H1 (cell line): ENCODE data around the gene GRID2. TPM values are rescaled to one million over a fixed set of nuclear protein-coding genes. Genes with fewer than 3 reads are reported as not detected.

Experiments
- CTCF ChIA-PET: fragments of 300-600 bp; sonication (Branson Sonifier 250); formaldehyde crosslinking; loops from one replicate; lab custom pipeline; 2021; ENCODE audit not compliant: partially characterized antibody; lab: Charles Lee
- POLR2A ChIA-PET: fragments of 300-600 bp; sonication (Branson Sonifier 250); formaldehyde crosslinking; loops from one replicate; lab custom pipeline; 2021; ENCODE audit warnings: inconsistent platforms; ENCODE audit not compliant: partially characterized antibody; lab: Charles Lee
- DNase-seq, 2 experiments: peaks; one replicate each; pipeline versions ENCODE4 v3.0.0 to v3.0.0-alpha.2; 2010 to 2022; ENCODE audit warnings: low spot score in 2 of 2, low read depth in 1 of 2, mixed read lengths in 1 of 2
- FAIRE-seq: peaks from 2 replicates; lab custom pipeline; 2011; peaks lifted over from hg19 to GRCh38; lab: Jason Lieb, UNC
- H2AFZ ChIP-seq: 2 replicates; pipeline ENCODE4 v1.8.1; 2012; ENCODE audit warnings: low read length, inconsistent platforms
- H2AK5ac ChIP-seq: 2 replicates; pipeline ENCODE4 v1.6.1; 2013; ENCODE audit warnings: low read depth, low read length
- H2BK120ac ChIP-seq: replicated peaks from 2 replicates; pipeline ENCODE3; 2013; ENCODE audit warnings: low read depth, low read length, inconsistent platforms
- H2BK12ac ChIP-seq: 2 replicates; pipeline ENCODE4 v1.6.1; 2013; ENCODE audit warnings: low read depth, low read length
- H2BK15ac ChIP-seq: 2 replicates; pipeline ENCODE4 v1.6.1; 2013; ENCODE audit warnings: low read length
- H2BK20ac ChIP-seq: 2 replicates; pipeline ENCODE4 v1.6.1; 2013; ENCODE audit warnings: low read length
- H2BK5ac ChIP-seq: 2 replicates; pipeline ENCODE4 v1.6.1; 2013; ENCODE audit warnings: low read depth, low read length
- H3K14ac ChIP-seq: 2 replicates; pipeline ENCODE4 v1.6.1; 2013; ENCODE audit warnings: inconsistent platforms; ENCODE audit not compliant: insufficient read length
- H3K18ac ChIP-seq: 2 replicates; pipeline ENCODE4 v1.6.1; 2013; ENCODE audit warnings: low read length; ENCODE audit errors: extremely low read depth
- H3K23ac ChIP-seq: 2 replicates; pipeline ENCODE4 v1.6.1; 2013; ENCODE audit warnings: inconsistent platforms; ENCODE audit not compliant: insufficient read length
- H3K23me2 ChIP-seq: 2 replicates; pipeline ENCODE4 v1.6.1; 2013; ENCODE audit warnings: low read depth, low read length
- H3K27ac ChIP-seq: 2 replicates; pipeline ENCODE4 v1.6.1; 2011; ENCODE audit warnings: low read depth, low read length, inconsistent platforms
- H3K27me3 ChIP-seq, 4 experiments: replicated peaks in 1 of 4; 1 replicate in 1 of 4; 2 replicates in 3 of 4; pipeline versions ENCODE4 v1.6.1 to v1.8.1; 2011 to 2013; ENCODE audit warnings: low read length in 3 of 4, mild to moderate bottlenecking in 3 of 4, inconsistent platforms in 2 of 4, mixed read lengths in 2 of 4, moderate library complexity in 1 of 4; ENCODE audit not compliant: control insufficient read depth in 3 of 4, insufficient read depth in 3 of 4; ENCODE audit errors: extremely low read depth in 1 of 4
- H3K36me3 ChIP-seq, 4 experiments: 2 replicates each; pipeline versions ENCODE4 v1.6.1 to v1.8.1; 2011 to 2013; ENCODE audit warnings: mild to moderate bottlenecking in 4 of 4, low read length in 3 of 4, moderate library complexity in 2 of 4, control low read depth in 1 of 4, inconsistent platforms in 1 of 4; ENCODE audit not compliant: insufficient read depth in 4 of 4, control insufficient read depth in 2 of 4
- H3K4ac ChIP-seq: replicated peaks from 2 replicates; pipeline ENCODE3; 2013; ENCODE audit warnings: low read length, low read depth, mixed read lengths, inconsistent platforms; ENCODE audit not compliant: insufficient read length
- H3K4me1 ChIP-seq, 4 experiments: replicated peaks in 1 of 4; 1 replicate in 1 of 4; 2 replicates in 3 of 4; pipeline versions ENCODE4 v1.6.1 to v1.8.1; 2011 to 2013; ENCODE audit warnings: low read length in 3 of 4, inconsistent platforms in 2 of 4, mixed read lengths in 1 of 4; ENCODE audit not compliant: insufficient read depth in 4 of 4, control insufficient read depth in 3 of 4
- H3K4me2 ChIP-seq, 2 experiments: 2 replicates each; pipeline versions ENCODE4 v1.6.1 to v1.8.1; 2011 to 2013; ENCODE audit warnings: low read depth in 2 of 2, low read length in 2 of 2, control low read depth in 1 of 2, inconsistent platforms in 1 of 2, mild to moderate bottlenecking in 1 of 2; ENCODE audit not compliant: insufficient read depth in 1 of 2
- H3K4me3 ChIP-seq, 4 experiments: fragments of 200-600, 300-600 bp in 1 of 4; sonication (generic), shearing (Covaris generic), sonication (Bioruptor Twin) in 1 of 4; 2 replicates each; pipeline versions ENCODE4 v1.5.1 to v1.8.1; 2011 to 2016; ENCODE audit warnings: low read length in 4 of 4, low read depth in 3 of 4, control low read depth in 2 of 4, inconsistent platforms in 2 of 4, mild to moderate bottlenecking in 2 of 4, mixed read lengths in 1 of 4, moderate library complexity in 1 of 4; ENCODE audit not compliant: insufficient read depth in 2 of 4; ENCODE audit errors: extremely low read depth in 1 of 4
- H3K56ac ChIP-seq: replicated peaks from 2 replicates; pipeline ENCODE3; 2013; ENCODE audit warnings: low read depth, mild to moderate bottlenecking, mixed read lengths, low read length, inconsistent platforms; ENCODE audit not compliant: insufficient read length
- H3K79me1 ChIP-seq: 2 replicates; pipeline ENCODE4 v1.6.1; 2013; ENCODE audit warnings: low read depth, low read length, control low read depth
- H3K79me2 ChIP-seq, 2 experiments: 2 replicates each; pipeline versions ENCODE4 v1.6.1 to v1.8.1; 2012 to 2013; ENCODE audit warnings: low read length in 2 of 2, mild to moderate bottlenecking in 2 of 2, inconsistent platforms in 1 of 2; ENCODE audit not compliant: insufficient read depth in 2 of 2, control insufficient read depth in 1 of 2
- H3K9ac ChIP-seq, 4 experiments: replicated peaks in 1 of 4; 1 replicate in 1 of 4; 2 replicates in 3 of 4; pipeline versions ENCODE4 v1.6.1 to v1.8.1; 2011 to 2013; ENCODE audit warnings: low read depth in 3 of 4, low read length in 3 of 4, control low read depth in 2 of 4, mild to moderate bottlenecking in 2 of 4, moderate library complexity in 2 of 4, inconsistent platforms in 1 of 4; ENCODE audit errors: extremely low read depth in 1 of 4
- H3K9me3 ChIP-seq, 2 experiments: 2 replicates each; pipeline versions ENCODE4 v1.6.1 to v1.8.1; 2012 to 2013; ENCODE audit warnings: mild to moderate bottlenecking in 2 of 2, moderate library complexity in 2 of 2, control low read depth in 1 of 2, inconsistent platforms in 1 of 2, low read depth in 1 of 2, low read length in 1 of 2, mixed read lengths in 1 of 2; ENCODE audit not compliant: insufficient read depth in 2 of 2
- H4K20me1 ChIP-seq, 2 experiments: replicated peaks in 1 of 2; 2 replicates each; pipeline versions ENCODE3 to v1.8.1; 2011 to 2013; ENCODE audit warnings: inconsistent platforms in 2 of 2, low read length in 2 of 2, mild to moderate bottlenecking in 1 of 2; ENCODE audit not compliant: insufficient read depth in 2 of 2, control insufficient read depth in 1 of 2
- H4K5ac ChIP-seq: 2 replicates; pipeline ENCODE4 v1.6.1; 2013; ENCODE audit warnings: low read length, low read depth, mixed read lengths, inconsistent platforms; ENCODE audit not compliant: insufficient read length
- H4K8ac ChIP-seq: 2 replicates; pipeline ENCODE4 v1.8.0; 2013; ENCODE audit warnings: mild to moderate bottlenecking, moderate library complexity, low read length, inconsistent platforms; ENCODE audit not compliant: insufficient read depth; ENCODE audit errors: extremely low read depth
- H4K91ac ChIP-seq: replicated peaks from 2 replicates; pipeline ENCODE3; 2013; ENCODE audit warnings: low read length, mixed read lengths, inconsistent platforms; ENCODE audit not compliant: insufficient read length
- ASH2L ChIP-seq: fragments of 200-600, 300-600 bp; sonication (generic); IDR thresholded peaks from one replicate; pipeline ENCODE4 v1.7.1; 2017; ENCODE audit warnings: low read length
- EP300 ChIP-seq, 2 experiments: IDR thresholded peaks; 1 replicate in 1 of 2; 2 replicates in 1 of 2; pipeline ENCODE4 v1.6.1; 2011 to 2012; ENCODE audit warnings: low read depth in 2 of 2, low read length in 2 of 2, mild to moderate bottlenecking in 2 of 2, borderline replicate concordance in 1 of 2, inconsistent platforms in 1 of 2, moderate library complexity in 1 of 2
- JUN ChIP-seq: IDR thresholded peaks from 2 replicates; pipeline ENCODE4 v1.6.1; 2011; ENCODE audit warnings: low read depth, mild to moderate bottlenecking, improper control_type of control experiment, low read length
- KDM1A ChIP-seq: fragments of 200-600, 300-600 bp; sonication (generic); IDR thresholded peaks from 2 replicates; pipeline ENCODE4 v1.7.1; 2016; ENCODE audit warnings: mild to moderate bottlenecking, low read length, borderline replicate concordance
- KDM5A ChIP-seq: fragments of 200-600 bp; IDR thresholded peaks from 2 replicates; pipeline ENCODE4 v1.7.1; 2012; ENCODE audit warnings: mild to moderate bottlenecking, low read length, inconsistent platforms, mixed read lengths
- POLR2AphosphoS5 ChIP-seq: IDR thresholded peaks from 2 replicates; pipeline ENCODE4 v1.6.1; 2011; ENCODE audit warnings: low read depth, low read length
- RBBP5 ChIP-seq: IDR thresholded peaks from 2 replicates; pipeline ENCODE4 v1.7.1; 2012; ENCODE audit warnings: low read depth, mild to moderate bottlenecking, inconsistent platforms, low read length, moderate library complexity, borderline replicate concordance
- RFX5 ChIP-seq: IDR thresholded peaks from 2 replicates; pipeline ENCODE4 v1.6.1; 2011; ENCODE audit warnings: low read depth, low read length, improper control_type of control experiment, borderline replicate concordance
- SAP30 ChIP-seq: fragments of 300-600 bp; sonication (generic); IDR thresholded peaks from 2 replicates; pipeline ENCODE4 v1.7.1; 2012; ENCODE audit warnings: low read length, moderate library complexity, mild to moderate bottlenecking, inconsistent platforms; ENCODE audit not compliant: insufficient read depth, insufficient replicate concordance
- SIN3A ChIP-seq, 2 experiments: IDR thresholded peaks in 1 of 2; conservative IDR thresholded peaks in 1 of 2; 2 replicates each; pipeline ENCODE4 v1.6.1; 2011 to 2012; ENCODE audit warnings: low read length in 2 of 2, improper control_type of control experiment in 1 of 2, low read depth in 1 of 2, mild to moderate bottlenecking in 1 of 2
- SRF ChIP-seq: IDR thresholded peaks from 2 replicates; pipeline ENCODE4 v1.6.1; 2011; ENCODE audit warnings: mild to moderate bottlenecking, low read depth, low read length, moderate library complexity
- SUZ12 ChIP-seq: fragments of 200-600 bp; sonication (generic); IDR thresholded peaks from 2 replicates; pipeline ENCODE4 v1.6.1; 2012; ENCODE audit warnings: mild to moderate bottlenecking, inconsistent platforms, low read length, moderate library complexity, mixed read lengths
- TAF7 ChIP-seq: optimal IDR thresholded peaks from 2 replicates; pipeline ENCODE3; 2011; ENCODE audit warnings: low read depth, mild to moderate bottlenecking, inconsistent platforms, low read length, moderate library complexity, borderline replicate concordance
- YY1 ChIP-seq: IDR thresholded peaks from 2 replicates; pipeline ENCODE4 v1.6.1; 2011; ENCODE audit warnings: low read depth, mild to moderate bottlenecking, low read length
- WGBS, 2 experiments: shearing (Covaris generic) in 1 of 2; methylation state at CpG; one replicate each; pipeline versions ENCODE4 v1.1.6 to v1.1.7; 2013 to 2015; ENCODE audit warnings: low lambda C conversion rate in 2 of 2, mixed read lengths in 2 of 2, inconsistent platforms in 1 of 2, low coverage in 1 of 2, missing lambda C conversion rate in 1 of 2; ENCODE audit not compliant: insufficient replicate concordance in 2 of 2, insufficient coverage in 1 of 2, insufficient read length in 1 of 2; ENCODE audit errors: extremely low coverage in 1 of 2, missing lambda C conversion rate in 1 of 2; 5-methylcytosine and 5-hydroxymethylcytosine counted together
- polyA plus RNA-seq, 7 experiments: library from polyadenylated mRNA; depleted of rRNA in 3 of 7; stranded (reverse) in 5 of 7; unstranded in 2 of 7; fragments of >200 nt in 5 of 7; fragments of 200-250 nt in 2 of 7; gene quantifications; 1 replicate in 5 of 7; 2 replicates in 1 of 7; 4 replicates in 1 of 7; pipeline versions ENCODE4 v1.2.1 to v1.2.3, GENCODE V29; 2011 to 2013; ENCODE audit warnings: missing spikeins in 2 of 7, mixed read lengths in 2 of 7
- total RNA-seq: library from RNA; stranded (reverse); fragmentation: NEBNext Ultra II Directional; extraction: Animal tissue kit (Norgen Biotek cat#: 25700); gene quantifications from 2 replicates; pipeline ENCODE4 v1.2.1, GENCODE V29; 2021

GRID2 gene
- total and polyA plus RNA-seq, 2 of the 8 experiments (the other 6 are each of a cell fraction or from before 2014, with no cell fraction given): 31.1 to 81.9 TPM

DNA sequence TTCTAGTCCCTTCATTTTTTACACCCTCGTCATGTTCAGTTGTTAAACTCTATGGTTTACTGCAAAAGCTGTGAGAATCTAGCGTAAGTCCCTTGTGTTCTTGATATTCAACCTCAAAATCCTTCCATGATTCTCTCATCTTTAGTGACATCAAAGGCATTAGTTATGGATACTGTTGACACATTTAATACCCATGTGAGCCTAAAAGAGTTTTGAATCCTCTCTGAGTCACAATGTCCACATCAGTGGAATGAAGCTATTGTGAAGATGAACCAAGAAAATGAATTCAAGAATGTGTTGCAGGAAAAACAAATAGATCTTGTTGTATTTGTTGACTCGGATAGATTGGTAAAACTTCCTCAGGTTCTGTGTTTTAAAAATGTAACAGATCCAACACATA is 1130.1 kb downstream of the GRID2 start:
- no peak overlapping the region for H3K4me3 ChIP-seq
- no peak overlapping the region for H2AFZ ChIP-seq
- H3K27ac ChIP-seq: no peak overlapping the region
- 93% methylated on average over 3 of the region's 3 CpGs; no CpG with 5 or more reads in 1 of the 2 experiments for WGBS, 2 experiments
- no peak overlapping the region for H2BK12ac ChIP-seq
- H3K79me1 ChIP-seq: no peaks in the 10 kb centered on the region
- ChIA-PET POLR2A (no interaction called here), CTCF (interaction anchor here (1.0 to 1.2 kb wide), 2 partner anchors 15 to 24 kb away, joined by 3 read pairs; no protein-coding TSS in a partner anchor)
- H3K36me3 ChIP-seq: no peaks in the 10 kb centered on the region; a peak in 1 of 8 replicates
- H4K20me1 ChIP-seq: peaks cover 0 to 2% of the 10 kb centered on the region in 2 experiments
- H3K79me2 ChIP-seq: no peaks in the 10 kb centered on the region
- H4K91ac ChIP-seq: no peak overlapping the region
- no peak overlapping the region for H4K8ac ChIP-seq
- H3K4ac ChIP-seq: no peak overlapping the region
- no peak for FAIRE-seq
- H3K4me2 ChIP-seq: no peak overlapping the region
- no peaks in the 10 kb centered on the region for H3K9me3 ChIP-seq
- no peak overlapping the region for H2BK15ac ChIP-seq
- H3K9ac ChIP-seq: no peak overlapping the region
- H3K23me2 ChIP-seq: no peaks in the 10 kb centered on the region; the same call in 1 of the 2 replicates
- no peak overlapping the region for H3K14ac ChIP-seq
- no peak overlapping the region for H2BK20ac ChIP-seq
- H4K5ac ChIP-seq: no peak overlapping the region
- no peak for DNase-seq
- H3K56ac ChIP-seq: no peak overlapping the region
- no peaks in the 10 kb centered on the region for H3K27me3 ChIP-seq
- no peak overlapping the region for H2BK120ac ChIP-seq
- no peak overlapping the region for H3K23ac ChIP-seq
- H2BK5ac ChIP-seq: no peak overlapping the region
- H2AK5ac ChIP-seq: no peak overlapping the region
- no peaks in the 10 kb centered on the region for H3K4me1 ChIP-seq
- no peak overlapping the region for H3K18ac ChIP-seq
- TF ChIP-seq ASH2L (no peak), SIN3A (conservative IDR thresholded peaks at IDR 0.05 in 1 of 2, IDR thresholded peaks at IDR 0.05 in 1 of 2; ENCODE audit: low read depth in 1 of 2, low read length in 2 of 2) (no peak), RFX5 (no peak), KDM1A (no peak), KDM5A (no peak), EP300 (IDR thresholded peaks at IDR 0.05; ENCODE audit: borderline replicate concordance in 1 of 2, low read depth in 2 of 2, low read length in 2 of 2) (no peak), POLR2AphosphoS5 (no peak), YY1 (no peak), SAP30 (no peak), SUZ12 (no peak), JUN (no peak), SRF (no peak), TAF7 (no peak), RBBP5 (no peak)
